CD14-positive monocyte (primary cell): ENCODE data around the gene FAM13A. TPM values are rescaled to one million over a fixed set of nuclear protein-coding genes. Genes with fewer than 3 reads are reported as not detected.

ENCODE experiments used
- DNase-seq, 3 donors: peaks; one replicate each; pipeline ENCODE4 v3.0.0-alpha.2; 2011 to 2022
- H2AFZ ChIP-seq: 2 replicates; pipeline ENCODE4 v1.6.0; 2012; ENCODE audit warnings: mild to moderate bottlenecking, low read depth, low read length, inconsistent platforms; ENCODE audit not compliant: insufficient read depth, poor library complexity, severe bottlenecking
- H3K27ac ChIP-seq, 2 donors: 1 replicate in 1 of 2; 2 replicates in 1 of 2; pipeline ENCODE4 v1.5.1; 2012 to 2013; ENCODE audit warnings: low read length in 2 of 2, control low read depth in 1 of 2, inconsistent platforms in 1 of 2, low read depth in 1 of 2, mild to moderate bottlenecking in 1 of 2
- H3K27me3 ChIP-seq, 2 donors: one replicate each; pipeline versions ENCODE4 v1.6.0 to v1.6.1; 2011 to 2013; ENCODE audit warnings: low read length in 2 of 2; ENCODE audit not compliant: control insufficient read depth in 2 of 2, insufficient read depth in 2 of 2
- H3K36me3 ChIP-seq, 2 donors: replicated peaks in 1 of 2; 1 replicate in 1 of 2; 2 replicates in 1 of 2; pipeline versions ENCODE4 v1.5.1 to v1.6.1; 2012 to 2013; ENCODE audit warnings: low read length in 2 of 2, control low read depth in 1 of 2, inconsistent platforms in 1 of 2, mild to moderate bottlenecking in 1 of 2; ENCODE audit not compliant: insufficient read depth in 2 of 2, control insufficient read depth in 1 of 2
- H3K4me1 ChIP-seq, 2 donors: 1 replicate in 1 of 2; 2 replicates in 1 of 2; pipeline versions ENCODE4 v1.5.1 to v1.6.1; 2012 to 2013; ENCODE audit warnings: low read length in 2 of 2, control low read depth in 1 of 2, inconsistent platforms in 1 of 2, mild to moderate bottlenecking in 1 of 2, moderate library complexity in 1 of 2; ENCODE audit not compliant: insufficient read depth in 2 of 2, control insufficient read depth in 1 of 2
- H3K4me2 ChIP-seq: replicated peaks from 2 replicates; pipeline ENCODE3; 2012; ENCODE audit warnings: low read length, moderate library complexity, mild to moderate bottlenecking; ENCODE audit not compliant: poor library complexity, severe bottlenecking; ENCODE audit errors: extremely low read depth
- H3K4me3 ChIP-seq, 3 experiments: fragments of 200-600 bp in 1 of 3; sonication (generic) in 1 of 3; replicated peaks in 1 of 3; 1 replicate in 2 of 3; 2 replicates in 1 of 3; pipeline ENCODE4 v1.5.1; 2011 to 2013; ENCODE audit warnings: low read length in 3 of 3, mild to moderate bottlenecking in 3 of 3, control low read depth in 2 of 3, low read depth in 2 of 3, inconsistent platforms in 1 of 3, moderate library complexity in 1 of 3
- H3K79me2 ChIP-seq: 2 replicates; pipeline ENCODE4 v1.6.0; 2012; ENCODE audit warnings: mild to moderate bottlenecking, control low read depth, inconsistent platforms, low read length, moderate library complexity; ENCODE audit not compliant: insufficient read depth
- H3K9ac ChIP-seq: 2 replicates; pipeline ENCODE4 v1.6.0; 2017; ENCODE audit warnings: low read length, mild to moderate bottlenecking; ENCODE audit not compliant: insufficient read depth, poor library complexity, severe bottlenecking
- H3K9me3 ChIP-seq, 2 donors: replicated peaks in 1 of 2; 1 replicate in 1 of 2; 2 replicates in 1 of 2; pipeline versions ENCODE4 v1.5.1 to v1.6.1; 2012 to 2013; ENCODE audit warnings: low read length in 2 of 2, control low read depth in 1 of 2; ENCODE audit not compliant: control insufficient read depth in 1 of 2, insufficient read depth in 1 of 2
- H4K20me1 ChIP-seq: 2 replicates; pipeline ENCODE4 v1.6.0; 2012; ENCODE audit warnings: mild to moderate bottlenecking, low read length, control low read depth, moderate library complexity; ENCODE audit not compliant: insufficient read depth
- H3K27ac Mint-ChIP-seq, 7 donors: one replicate each; pipeline ENCODE4 v1.8.0; 2020; ENCODE audit warnings: mild to moderate bottlenecking in 7 of 7, mixed read lengths in 7 of 7, moderate library complexity in 6 of 7, inconsistent platforms in 2 of 7
- H3K27me3 Mint-ChIP-seq, 3 donors: one replicate each; pipeline ENCODE4 v1.8.0; 2021 to 2022; ENCODE audit warnings: low read depth in 3 of 3, mild to moderate bottlenecking in 3 of 3, mixed read lengths in 3 of 3, moderate library complexity in 3 of 3, inconsistent platforms in 1 of 3
- H3K36me3 Mint-ChIP-seq, 2 donors: one replicate each; pipeline ENCODE4 v1.8.0; 2020; ENCODE audit warnings: mixed read lengths in 2 of 2, inconsistent platforms in 1 of 2, mild to moderate bottlenecking in 1 of 2
- H3K4me1 Mint-ChIP-seq: one replicate; pipeline ENCODE4 v1.8.0; 2020; ENCODE audit warnings: mild to moderate bottlenecking, mixed read lengths
- H3K4me3 Mint-ChIP-seq, 2 donors: one replicate each; pipeline ENCODE4 v1.8.0; 2020; ENCODE audit warnings: mild to moderate bottlenecking in 2 of 2, mixed read lengths in 2 of 2, moderate library complexity in 1 of 2
- H3K9me3 Mint-ChIP-seq, 7 donors: one replicate each; pipeline ENCODE4 v1.8.0; 2020 to 2022; ENCODE audit warnings: mixed read lengths in 7 of 7, mild to moderate bottlenecking in 6 of 7, moderate library complexity in 6 of 7, inconsistent platforms in 2 of 7
- CTCF ChIP-seq: fragments of 200-600 bp; IDR thresholded peaks from one replicate; pipeline ENCODE4 v1.8.0; 2022; ENCODE audit warnings: antibody characterized with exemption, mild to moderate bottlenecking
- WGBS: methylation state at CpG from one replicate; pipeline ENCODE4 v1.1.5; 2013; ENCODE audit warnings: missing lambda C conversion rate; ENCODE audit not compliant: insufficient coverage; 5-methylcytosine and 5-hydroxymethylcytosine counted together
- intact Hi-C, 2 donors: fragments of 100-400 bp; cut with micrococcal nuclease; formaldehyde crosslinking; loops; one replicate each; pipeline versions ENCODE4 v1.15.0 to v1.15.1; 2023
- polyA plus RNA-seq, 3 donors: library from polyadenylated mRNA; depleted of rRNA in 1 of 3; unstranded in 2 of 3; stranded (reverse) in 1 of 3; fragments of 300-500 nt in 2 of 3; fragments of >200 nt in 1 of 3; fragmentation: Illumina TruSeq in 2 of 3; gene quantifications; 1 replicate in 2 of 3; 2 replicates in 1 of 3; pipeline ENCODE4 v1.2.3, GENCODE V29; 2012 to 2021

FAM13A gene
- polyA plus RNA-seq, 3 donors, result 5.3 to 20.0 (median 6.5) TPM

- Mint-ChIP-seq H3K27me3 (no peaks in the 10 kb centered on the region), H3K9me3 (peaks cover 18 to 30% (median 25%) of the 10 kb centered on the region in 7 donors), H3K4me3 (no peak overlapping the region), H3K27ac (no peak overlapping the region), H3K4me1 (peaks cover 9% of the 10 kb centered on the region), H3K36me3 (peaks cover 83 to 93% of the 10 kb centered on the region in 2 donors)
- H3K4me1 ChIP-seq, result peaks cover 8% of the 10 kb centered on the region in 2 donors
- no peak overlapping the region for H3K4me3 ChIP-seq
- H3K36me3 ChIP-seq, result peaks cover 58 to 94% of the 10 kb centered on the region in 2 donors
- no CpG with 5 or more reads among the region's 1 CpG for WGBS
- H3K9me3 ChIP-seq, result peaks cover 11 to 22% of the 10 kb centered on the region in 2 donors
- H3K4me2 ChIP-seq, result no peak overlapping the region
- DNase-seq, result no peak
- no peaks in the 10 kb centered on the region for H3K79me2 ChIP-seq
- H2AFZ ChIP-seq, result no peak overlapping the region
- TF ChIP-seq CTCF, result no peak
- H3K27ac ChIP-seq, result no peak overlapping the region
- intact Hi-C loops, result no loop called here
- H3K27me3 ChIP-seq, result no peaks in the 10 kb centered on the region
- H4K20me1 ChIP-seq, result no peaks in the 10 kb centered on the region
- no peak overlapping the region for H3K9ac ChIP-seq
These were observed 343.2 kb downstream of the FAM13A start for GRCh38 chr4:88713782-88714181.

- intact Hi-C loops, result no loop called here
- no peak overlapping the region for H3K4me3 Mint-ChIP-seq
These were observed 347.0 kb downstream of the FAM13A start for GRCh38 chr4:88709989-88710388.

More at GRCh38 chr4:88709989-88710388, 347.0 kb downstream of the FAM13A start:
- Histone ChIP-seq H3K79me2 (no peaks in the 10 kb centered on the region), H3K4me1 (no peaks in the 10 kb centered on the region), H3K4me3 (no peak overlapping the region), H3K27ac (no peak overlapping the region), H3K36me3 (peaks cover 69 to 95% of the 10 kb centered on the region in 2 donors), H3K9ac (no peak overlapping the region), H3K9me3 (no peaks in the 10 kb centered on the region), H4K20me1 (peaks cover 6% of the 10 kb centered on the region), H2AFZ (no peak overlapping the region), H3K27me3 (no peaks in the 10 kb centered on the region), H3K4me2 (no peak overlapping the region)
- no peak for DNase-seq
- no peaks in the 10 kb centered on the region for H3K27me3 Mint-ChIP-seq
- peaks cover 3% of the 10 kb centered on the region for H3K4me1 Mint-ChIP-seq
- TF ChIP-seq CTCF, result no peak
- peaks cover 82 to 90% of the 10 kb centered on the region in 2 donors for H3K36me3 Mint-ChIP-seq
- H3K9me3 Mint-ChIP-seq, result peaks cover 0 to 6% (median 0%) of the 10 kb centered on the region in 7 donors
- no peak overlapping the region for H3K27ac Mint-ChIP-seq
- no CpG with 5 or more reads among the region's 1 CpG for WGBS
